Mononuclear cell (primary cell): Measurements from ENCODE around the gene NCEH1. TPM values are rescaled to one million over a fixed set of nuclear protein-coding genes. Genes with fewer than 3 reads are reported as not detected.
"Not testable (repeated sequence)": the region's sequence is repeated elsewhere in the genome, so short reads cannot be mapped to it uniquely, and the experiment has no call there.

ENCODE experiments used
- H3K27me3 ChIP-seq: 2 replicates; pipeline ENCODE4 v1.6.0; 2011; ENCODE audit warnings: low read length, control low read depth; ENCODE audit not compliant: insufficient read depth
- H3K4me1 ChIP-seq: 2 replicates; pipeline ENCODE4 v1.5.1; 2011; ENCODE audit warnings: mild to moderate bottlenecking, low read length, control low read depth; ENCODE audit not compliant: insufficient read depth
- H3K4me3 ChIP-seq: 2 replicates; pipeline ENCODE4 v1.5.1; 2011; ENCODE audit warnings: mild to moderate bottlenecking, low read length, moderate library complexity
- H3K9me3 ChIP-seq: 2 replicates; pipeline ENCODE4 v1.5.1; 2011; ENCODE audit warnings: low read depth, mild to moderate bottlenecking, control low read depth, low read length
- total RNA-seq: library from RNA; depleted of rRNA; stranded (reverse); fragments of >200 nt; gene quantifications from one replicate; pipeline ENCODE4 v1.2.3, GENCODE V29; 2012

Gene NCEH1
- total RNA-seq, 1 donor = 2.3 TPM

GRCh38 chr3:172604895-172605646, 105.8 kb downstream of the NCEH1 start:
- no peaks in the 10 kb centered on the region for H3K4me1 ChIP-seq
- H3K4me3 ChIP-seq = no peak overlapping the region
- no peaks in the 10 kb centered on the region for H3K27me3 ChIP-seq
- no peaks in the 10 kb centered on the region for H3K9me3 ChIP-seq

GRCh38 chr3:172601066-172601832, 109.6 kb downstream of the NCEH1 start:
- no peaks in the 10 kb centered on the region for H3K27me3 ChIP-seq
- no peaks in the 10 kb centered on the region for H3K9me3 ChIP-seq
- no peak overlapping the region for H3K4me3 ChIP-seq
- peaks cover 4% of the 10 kb centered on the region for H3K4me1 ChIP-seq

GRCh38 chr3:172600644-172601065, 110.2 kb downstream of the NCEH1 start:
- Histone ChIP-seq H3K4me3 (no peak overlapping the region), H3K9me3 (no peaks in the 10 kb centered on the region), H3K4me1 (peaks cover 6% of the 10 kb centered on the region), H3K27me3 (no peaks in the 10 kb centered on the region)

- Histone ChIP-seq H3K4me1 (peaks cover 23% of the 10 kb centered on the region), H3K9me3 (no peaks in the 10 kb centered on the region), H3K4me3 (no peak overlapping the region), H3K27me3 (no peaks in the 10 kb centered on the region)
Observed at GRCh38 chr3:172598904-172599303, 112.0 kb downstream of the NCEH1 start.

GRCh38 chr3:172596394-172596706, 114.5 kb downstream of the NCEH1 start:
- H3K9me3 ChIP-seq = no peaks in the 10 kb centered on the region
- no peaks in the 10 kb centered on the region for H3K27me3 ChIP-seq
- H3K4me3 ChIP-seq = no peak overlapping the region

GRCh38 chr3:172595664-172596393, 115.0 kb downstream of the NCEH1 start:
- H3K4me1 ChIP-seq = peaks cover 48% of the 10 kb centered on the region

More at GRCh38 chr3:172596394-172596706, 114.5 kb downstream of the NCEH1 start:
- H3K4me1 ChIP-seq = peaks cover 45% of the 10 kb centered on the region

GRCh38 chr3:172594900-172595663, 115.8 kb downstream of the NCEH1 start:
- H3K4me3 ChIP-seq, H3K9me3 ChIP-seq, H3K27me3 ChIP-seq: not testable (repeated sequence)
- H3K4me1 ChIP-seq = peaks cover 48% of the 10 kb centered on the region

More at GRCh38 chr3:172595664-172596393, 115.0 kb downstream of the NCEH1 start:
- Histone ChIP-seq H3K27me3 (no peaks in the 10 kb centered on the region), H3K9me3 (no peaks in the 10 kb centered on the region), H3K4me3 (no peak overlapping the region)

- peaks cover 48% of the 10 kb centered on the region for H3K4me1 ChIP-seq
- H3K4me3 ChIP-seq = no peak overlapping the region
- H3K27me3 ChIP-seq = no peaks in the 10 kb centered on the region
- no peaks in the 10 kb centered on the region for H3K9me3 ChIP-seq
Observed at GRCh38 chr3:172592898-172593669, 117.8 kb downstream of the NCEH1 start.

- no peak overlapping the region for H3K4me3 ChIP-seq
Observed at GRCh38 chr3:172591876-172592771, 118.7 kb downstream of the NCEH1 start.

GRCh38 chr3:172591125-172591605, 119.7 kb downstream of the NCEH1 start:
- no peaks in the 10 kb centered on the region for H3K9me3 ChIP-seq
- H3K4me3 ChIP-seq = no peak overlapping the region
- H3K27me3 ChIP-seq = no peaks in the 10 kb centered on the region
- H3K4me1 ChIP-seq = peaks cover 56% of the 10 kb centered on the region

More at GRCh38 chr3:172591876-172592771, 118.7 kb downstream of the NCEH1 start:
- peaks cover 51% of the 10 kb centered on the region for H3K4me1 ChIP-seq
- H3K9me3 ChIP-seq = no peaks in the 10 kb centered on the region
- no peaks in the 10 kb centered on the region for H3K27me3 ChIP-seq

- H3K4me1 ChIP-seq = peaks cover 28% of the 10 kb centered on the region
- H3K27me3 ChIP-seq = no peaks in the 10 kb centered on the region
- H3K9me3 ChIP-seq = no peaks in the 10 kb centered on the region
- no peak overlapping the region for H3K4me3 ChIP-seq
Observed at GRCh38 chr3:172586436-172586835, 124.4 kb downstream of the NCEH1 start.

GRCh38 chr3:172585954-172586353, 124.9 kb downstream of the NCEH1 start:
- Histone ChIP-seq H3K27me3 (no peaks in the 10 kb centered on the region), H3K4me3 (no peak overlapping the region), H3K9me3 (no peaks in the 10 kb centered on the region), H3K4me1 (peaks cover 29% of the 10 kb centered on the region)

- Histone ChIP-seq H3K4me1 (peaks cover 58% of the 10 kb centered on the region), H3K9me3 (no peaks in the 10 kb centered on the region), H3K27me3 (no peaks in the 10 kb centered on the region), H3K4me3 (no peak overlapping the region)
Observed at GRCh38 chr3:172582712-172583111, 128.2 kb downstream of the NCEH1 start.
